ENCODE results near the gene LLGL2.
"Not testable (repeated sequence)": the region's sequence is repeated elsewhere in the genome, so short reads cannot be mapped to it uniquely, and the experiment has no call there.

The LLGL2 gene, protein sequence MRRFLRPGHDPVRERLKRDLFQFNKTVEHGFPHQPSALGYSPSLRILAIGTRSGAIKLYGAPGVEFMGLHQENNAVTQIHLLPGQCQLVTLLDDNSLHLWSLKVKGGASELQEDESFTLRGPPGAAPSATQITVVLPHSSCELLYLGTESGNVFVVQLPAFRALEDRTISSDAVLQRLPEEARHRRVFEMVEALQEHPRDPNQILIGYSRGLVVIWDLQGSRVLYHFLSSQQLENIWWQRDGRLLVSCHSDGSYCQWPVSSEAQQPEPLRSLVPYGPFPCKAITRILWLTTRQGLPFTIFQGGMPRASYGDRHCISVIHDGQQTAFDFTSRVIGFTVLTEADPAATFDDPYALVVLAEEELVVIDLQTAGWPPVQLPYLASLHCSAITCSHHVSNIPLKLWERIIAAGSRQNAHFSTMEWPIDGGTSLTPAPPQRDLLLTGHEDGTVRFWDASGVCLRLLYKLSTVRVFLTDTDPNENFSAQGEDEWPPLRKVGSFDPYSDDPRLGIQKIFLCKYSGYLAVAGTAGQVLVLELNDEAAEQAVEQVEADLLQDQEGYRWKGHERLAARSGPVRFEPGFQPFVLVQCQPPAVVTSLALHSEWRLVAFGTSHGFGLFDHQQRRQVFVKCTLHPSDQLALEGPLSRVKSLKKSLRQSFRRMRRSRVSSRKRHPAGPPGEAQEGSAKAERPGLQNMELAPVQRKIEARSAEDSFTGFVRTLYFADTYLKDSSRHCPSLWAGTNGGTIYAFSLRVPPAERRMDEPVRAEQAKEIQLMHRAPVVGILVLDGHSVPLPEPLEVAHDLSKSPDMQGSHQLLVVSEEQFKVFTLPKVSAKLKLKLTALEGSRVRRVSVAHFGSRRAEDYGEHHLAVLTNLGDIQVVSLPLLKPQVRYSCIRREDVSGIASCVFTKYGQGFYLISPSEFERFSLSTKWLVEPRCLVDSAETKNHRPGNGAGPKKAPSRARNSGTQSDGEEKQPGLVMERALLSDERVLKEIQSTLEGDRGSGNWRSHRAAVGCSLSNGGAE

DNA sequence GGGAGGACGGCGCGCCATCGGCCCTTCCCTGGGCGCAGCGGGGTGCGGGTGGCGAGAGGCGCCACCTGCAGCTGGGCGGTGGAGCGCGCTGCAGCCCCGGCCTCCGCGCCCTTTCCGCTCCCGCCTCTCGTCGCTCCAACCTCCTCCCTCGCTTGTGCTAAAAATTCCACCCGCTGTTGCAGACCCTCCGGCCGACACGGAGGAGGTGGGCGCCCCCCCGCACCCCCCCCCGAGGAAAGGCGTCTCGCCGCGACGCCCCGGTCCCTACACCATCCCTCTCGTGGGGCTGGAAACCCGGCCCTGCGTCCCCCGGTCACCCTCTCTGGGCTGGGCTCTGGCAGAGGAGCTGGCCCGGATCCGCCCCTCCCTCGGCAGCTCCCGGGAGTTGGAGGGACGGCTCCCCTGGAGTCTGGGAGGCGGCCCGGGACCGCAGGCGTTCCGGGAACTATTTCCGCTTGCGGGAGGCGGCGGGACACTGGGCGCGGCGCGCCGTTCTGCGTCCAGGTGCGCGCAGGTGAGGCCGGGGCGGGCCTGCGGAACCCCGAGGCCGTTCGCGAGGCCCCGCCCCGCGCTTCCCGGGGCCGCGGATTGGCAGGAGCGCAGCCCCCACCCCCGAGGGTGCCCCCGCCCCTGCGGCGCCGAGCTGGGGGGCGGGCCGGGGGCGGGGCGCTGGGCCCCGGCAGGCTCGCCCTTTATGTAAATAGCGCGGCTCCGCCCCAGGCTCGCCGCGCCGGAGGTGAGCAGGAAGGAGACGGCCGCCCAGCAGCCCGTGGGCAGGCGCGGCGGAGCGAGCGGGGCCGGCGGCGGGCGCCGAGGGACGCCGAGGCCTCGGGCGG, at the start of gene LLGL2:
Gene LLGL2, plus strand, starts transcription at position 728 of the 836 bp plus-strand sequence. CDS start 17,730 bp downstream, outside the sequence.
- peak within 1 kb of the TSS; percentile 85 for H3K4me3 ChIP-seq (ENCODE audit: low read depth, low read length)
- peak; percentile 91 for DNase-seq
- H3K36me3 ChIP-seq = peaks cover 63% of the 10 kb centered on the region
- no peaks in the 10 kb centered on the region for H3K27me3 ChIP-seq (ENCODE audit: insufficient read depth, low read depth, severe bottlenecking)
- peak within 1 kb of the TSS; percentile 96 for H3K27ac ChIP-seq
- no peaks in the 10 kb centered on the region for H3K9me3 ChIP-seq (ENCODE audit: severe bottlenecking)
- TF ChIP-seq, protein P1, sequence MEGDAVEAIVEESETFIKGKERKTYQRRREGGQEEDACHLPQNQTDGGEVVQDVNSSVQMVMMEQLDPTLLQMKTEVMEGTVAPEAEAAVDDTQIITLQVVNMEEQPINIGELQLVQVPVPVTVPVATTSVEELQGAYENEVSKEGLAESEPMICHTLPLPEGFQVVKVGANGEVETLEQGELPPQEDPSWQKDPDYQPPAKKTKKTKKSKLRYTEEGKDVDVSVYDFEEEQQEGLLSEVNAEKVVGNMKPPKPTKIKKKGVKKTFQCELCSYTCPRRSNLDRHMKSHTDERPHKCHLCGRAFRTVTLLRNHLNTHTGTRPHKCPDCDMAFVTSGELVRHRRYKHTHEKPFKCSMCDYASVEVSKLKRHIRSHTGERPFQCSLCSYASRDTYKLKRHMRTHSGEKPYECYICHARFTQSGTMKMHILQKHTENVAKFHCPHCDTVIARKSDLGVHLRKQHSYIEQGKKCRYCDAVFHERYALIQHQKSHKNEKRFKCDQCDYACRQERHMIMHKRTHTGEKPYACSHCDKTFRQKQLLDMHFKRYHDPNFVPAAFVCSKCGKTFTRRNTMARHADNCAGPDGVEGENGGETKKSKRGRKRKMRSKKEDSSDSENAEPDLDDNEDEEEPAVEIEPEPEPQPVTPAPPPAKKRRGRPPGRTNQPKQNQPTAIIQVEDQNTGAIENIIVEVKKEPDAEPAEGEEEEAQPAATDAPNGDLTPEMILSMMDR (IDR thresholded peaks at IDR 0.05; ENCODE audit: low read depth, low read length) = peak; percentile 87

DNA sequence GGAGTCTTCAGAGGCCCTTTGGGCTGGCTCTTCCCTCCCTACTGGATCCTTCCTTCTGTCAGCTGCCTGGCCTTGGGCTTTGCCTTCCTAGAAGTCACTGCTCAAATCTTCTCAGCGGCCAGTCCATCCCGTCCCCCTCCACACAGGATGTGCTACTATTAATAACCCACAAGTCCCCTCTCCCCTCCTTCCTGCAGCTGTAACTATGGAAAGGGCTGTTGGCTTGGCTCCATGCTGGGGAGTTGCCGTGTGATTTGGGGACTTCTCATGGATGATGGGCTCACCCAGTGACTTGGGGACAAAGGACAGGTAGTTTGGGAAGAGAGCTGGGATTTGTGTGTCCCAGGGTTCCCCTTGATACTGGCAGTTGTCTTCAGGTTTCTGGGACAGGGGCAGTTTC, 49.6 kb upstream of the LLGL2 start:
- DNase-seq = peak; percentile 47
- peak overlapping the region; percentile 42; the same call in 1 of the 2 replicates for H3K27ac ChIP-seq
- no peaks in the 10 kb centered on the region for H3K9me3 ChIP-seq (ENCODE audit: severe bottlenecking)
- peaks cover 35% of the 10 kb centered on the region for H3K36me3 ChIP-seq
- TF ChIP-seq, protein P1 (IDR thresholded peaks at IDR 0.05; ENCODE audit: low read depth, low read length) = no peak
- no peaks in the 10 kb centered on the region for H3K27me3 ChIP-seq (ENCODE audit: insufficient read depth, low read depth, severe bottlenecking)
- no peak overlapping the region for H3K4me3 ChIP-seq (ENCODE audit: low read depth, low read length)

DNA sequence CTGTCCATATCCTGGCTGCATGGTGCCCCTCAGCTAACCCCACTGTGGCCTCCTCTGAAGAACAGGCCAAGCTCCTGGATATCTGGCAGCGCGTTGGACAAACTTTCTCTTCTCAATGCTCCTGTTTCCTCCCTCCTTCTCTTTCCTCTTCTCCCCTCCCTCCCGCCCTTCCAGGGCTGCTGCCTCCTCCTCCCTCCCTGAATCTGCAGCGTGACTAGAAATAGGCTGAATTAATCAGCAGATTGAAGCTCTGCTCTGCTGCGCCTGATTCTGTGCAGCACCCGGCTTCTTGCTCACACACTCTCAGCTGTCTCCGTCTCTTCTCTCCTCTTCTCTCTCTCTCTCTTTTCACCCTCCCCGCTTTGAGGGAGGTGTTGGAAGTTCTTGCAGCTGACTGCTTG, 49.2 kb upstream of the LLGL2 start:
- H3K27ac ChIP-seq = peak overlapping the region; percentile 44
- H3K27me3 ChIP-seq (ENCODE audit: insufficient read depth, low read depth, severe bottlenecking) = no peaks in the 10 kb centered on the region
- DNase-seq = peak; percentile 72
- TF ChIP-seq, protein P1 (IDR thresholded peaks at IDR 0.05; ENCODE audit: low read depth, low read length) = no peak
- peaks cover 35% of the 10 kb centered on the region for H3K36me3 ChIP-seq
- H3K4me3 ChIP-seq (ENCODE audit: low read depth, low read length) = no peak overlapping the region
- H3K9me3 ChIP-seq (ENCODE audit: severe bottlenecking) = no peaks in the 10 kb centered on the region

DNA sequence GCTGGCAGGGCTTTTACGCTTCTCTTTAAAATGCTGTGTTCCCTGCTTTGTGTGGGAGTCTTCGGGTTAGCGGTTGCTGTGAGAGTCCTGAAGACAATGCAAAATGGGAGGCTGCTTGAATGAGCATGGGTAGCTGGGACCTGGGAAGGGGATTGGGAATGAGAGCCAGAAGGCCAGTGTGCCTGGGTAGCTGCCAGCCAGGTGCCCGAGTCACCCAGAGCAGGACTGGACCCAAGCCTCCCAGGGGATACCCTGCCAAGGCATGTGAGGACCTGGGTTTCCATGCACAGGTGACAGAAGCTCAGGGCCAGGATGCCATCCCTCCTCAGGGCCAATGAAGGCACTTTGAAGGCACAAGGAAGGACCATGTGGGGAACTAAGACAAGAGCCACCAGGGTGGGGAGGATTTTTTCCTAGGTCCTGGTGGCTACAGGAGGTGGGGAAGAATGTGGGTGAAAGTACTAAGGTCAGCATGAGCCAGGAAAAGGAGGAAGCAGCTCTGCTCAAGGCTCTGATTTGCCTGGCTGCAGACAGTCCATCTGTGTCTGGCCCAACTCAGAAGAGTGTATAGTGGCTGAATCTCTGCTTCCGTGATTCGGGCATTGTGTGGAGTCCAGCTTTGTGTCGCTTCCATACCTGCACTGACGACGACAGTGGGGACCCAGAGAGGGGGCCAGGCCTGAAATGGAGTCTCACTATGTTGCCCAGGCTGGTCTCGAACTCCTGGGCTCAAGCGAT, 48.6 kb upstream of the LLGL2 start:
- Histone ChIP-seq H3K36me3 (peaks cover 31% of the 10 kb centered on the region), H3K4me3 (ENCODE audit: low read depth, low read length) (no peak overlapping the region), H3K9me3 (ENCODE audit: severe bottlenecking) (no peaks in the 10 kb centered on the region), H3K27me3 (ENCODE audit: insufficient read depth, low read depth, severe bottlenecking) (no peaks in the 10 kb centered on the region), H3K27ac (peak overlapping the region; percentile 44)
- DNase-seq = no peak
- TF ChIP-seq, protein P1 (IDR thresholded peaks at IDR 0.05; ENCODE audit: low read depth, low read length) = no peak

DNA sequence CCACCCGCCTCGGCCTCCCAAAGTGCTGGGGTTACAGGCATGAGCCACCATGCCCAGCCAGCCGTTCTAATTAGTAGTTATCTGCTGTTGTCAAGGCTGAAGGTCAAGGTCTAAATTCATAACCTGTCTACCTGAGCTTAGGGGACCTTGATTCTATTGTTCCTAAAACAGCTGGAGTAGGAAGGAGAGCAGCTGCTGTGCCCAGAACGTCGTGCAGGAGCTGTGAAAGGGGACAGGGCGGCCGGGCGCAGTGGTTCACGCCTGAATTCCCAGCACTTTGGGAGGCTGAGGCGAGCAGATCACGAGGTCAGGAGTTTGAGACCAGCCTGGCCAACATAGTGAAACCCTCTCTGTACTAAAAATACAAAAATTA, 48.0 kb upstream of the LLGL2 start:
- H3K4me3 ChIP-seq (ENCODE audit: low read depth, low read length); H3K9me3 ChIP-seq (ENCODE audit: severe bottlenecking); H3K27me3 ChIP-seq (ENCODE audit: insufficient read depth, low read depth, severe bottlenecking); DNase-seq; H3K27ac ChIP-seq: not testable (repeated sequence)
- peaks cover 26% of the 10 kb centered on the region for H3K36me3 ChIP-seq
